IMR-90 (cell line): ENCODE results near the gene EIF3I. TPM values are rescaled to one million over a fixed set of nuclear protein-coding genes. Genes with fewer than 3 reads are reported as not detected.

Experiments used
- CEBPB ChIP-seq: IDR thresholded peaks from 2 replicates; pipeline ENCODE4 v1.6.1; 2012; ENCODE audit warnings: low read depth, low read length, improper control_type of control experiment
- CTCF ChIP-seq: conservative IDR thresholded peaks from 2 replicates; pipeline ENCODE4 v1.5.1; 2012; ENCODE audit warnings: mild to moderate bottlenecking, low read depth, low read length, improper control_type of control experiment
- NFE2L2 ChIP-seq: fragments of 150-350 bp; IDR thresholded peaks from 2 replicates; pipeline ENCODE4 v1.6.1; 2016; ENCODE audit warnings: low read depth, mild to moderate bottlenecking, low read length
- RAD21 ChIP-seq: IDR thresholded peaks from 2 replicates; pipeline ENCODE4 v1.6.1; 2012; ENCODE audit warnings: low read length, improper control_type of control experiment
- USF2 ChIP-seq: fragments of 150-350 bp; IDR thresholded peaks from 2 replicates; pipeline ENCODE4 v1.6.1; 2017; ENCODE audit warnings: mild to moderate bottlenecking, antibody characterized with exemption, low read length, low read depth
- polyA plus RNA-seq, 3 experiments: library from polyadenylated mRNA; depleted of rRNA; stranded (reverse); fragments of >200 nt; gene quantifications; 2 replicates each; pipeline ENCODE4 v1.2.3, GENCODE V29; 2012; ENCODE audit warnings: low replicate concordance in 1 of 3
- total RNA-seq: library from RNA; depleted of rRNA; stranded (reverse); fragments of >200 nt; gene quantifications from 2 replicates; pipeline ENCODE4 v1.2.3, GENCODE V29; 2012

The EIF3I gene
- total and polyA plus RNA-seq, 2 of the 4 experiments (the other 2 are of a cell fraction): 469 to 716 TPM

GRCh38 chr1:32241001-32241763 is 19.0 kb downstream of the EIF3I start (continued):
- no peak for TF ChIP-seq USF2
- TF ChIP-seq CEBPB: peak; percentile 45; the same call in 1 of the 2 replicates
- TF ChIP-seq CTCF: 0 out of 2 replicates have a peak, but pooled peaks have one; percentile 10
- TF ChIP-seq RAD21: no peak
- no peak for TF ChIP-seq NFE2L2
